Sigmoid colon (tissue), 4 donors: Measurements from ENCODE around the gene TMEM115.

Experiments used
- CTCF ChIP-seq, 4 experiments: fragments of 450-650 bp in 3 of 4; fragments of 200-600 bp in 1 of 4; IDR thresholded peaks; one replicate each; pipeline ENCODE4 v1.5.1; 2016 to 2019; ENCODE audit warnings: antibody characterized with exemption in 4 of 4, mild to moderate bottlenecking in 3 of 4, moderate library complexity in 2 of 4
- POLR2A ChIP-seq, 2 donors: fragments of 450-650 bp; IDR thresholded peaks; one replicate each; pipeline ENCODE4 v1.6.1; 2016; ENCODE audit warnings: antibody characterized with exemption in 2 of 2, mild to moderate bottlenecking in 2 of 2, moderate library complexity in 2 of 2
- POLR2AphosphoS5 ChIP-seq, 4 donors: sonication (generic); formaldehyde crosslinking; IDR thresholded peaks; one replicate each; pipeline ENCODE4 v1.6.1; 2017; ENCODE audit warnings: antibody characterized with exemption in 4 of 4

GRCh38 chr3:50357481-50357880 is 1.8 kb downstream of the TMEM115 start:
- TF ChIP-seq POLR2AphosphoS5 (IDR thresholded peaks at IDR 0.05) (no peak), CTCF (IDR thresholded peaks at IDR 0.05) (no peak), POLR2A (IDR thresholded peaks at IDR 0.05) (no peak)
